ENCODE results near the gene CD300LB.
"Not testable (repeated sequence)": the region's sequence is repeated elsewhere in the genome, so short reads cannot be mapped to it uniquely, and the experiment has no call there.

DNA sequence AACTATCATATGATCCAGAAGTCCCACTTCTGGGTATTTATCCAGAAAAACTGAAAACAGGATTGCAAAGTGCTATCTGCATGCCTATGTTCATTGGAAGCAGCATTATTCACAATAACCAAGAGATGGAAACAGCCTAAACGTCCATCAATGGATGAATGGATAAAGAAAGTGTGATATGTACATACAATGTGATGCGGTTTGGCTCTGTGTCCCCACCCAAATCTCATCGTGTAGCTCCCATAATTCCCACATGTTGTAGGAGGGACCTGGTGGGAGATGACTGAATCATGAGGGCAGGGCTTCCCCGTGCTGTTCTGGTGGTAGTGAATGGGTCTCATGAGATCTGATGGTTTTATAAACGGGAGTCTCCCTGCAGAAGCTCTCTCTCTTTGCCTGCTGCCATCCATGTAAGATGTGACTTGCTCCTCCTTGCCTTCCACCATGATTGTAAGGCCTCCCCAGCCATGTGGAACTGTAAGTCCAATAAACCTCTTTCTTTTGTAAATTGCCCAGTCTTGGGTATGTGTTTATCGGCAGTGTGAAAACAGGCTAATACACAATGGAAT lies 12.8 kb downstream of the CD300LB start:
- TF ChIP-seq POLR2A (IDR thresholded peaks at IDR 0.05) = not testable (repeated sequence)
- TF ChIP-seq, protein P1, sequence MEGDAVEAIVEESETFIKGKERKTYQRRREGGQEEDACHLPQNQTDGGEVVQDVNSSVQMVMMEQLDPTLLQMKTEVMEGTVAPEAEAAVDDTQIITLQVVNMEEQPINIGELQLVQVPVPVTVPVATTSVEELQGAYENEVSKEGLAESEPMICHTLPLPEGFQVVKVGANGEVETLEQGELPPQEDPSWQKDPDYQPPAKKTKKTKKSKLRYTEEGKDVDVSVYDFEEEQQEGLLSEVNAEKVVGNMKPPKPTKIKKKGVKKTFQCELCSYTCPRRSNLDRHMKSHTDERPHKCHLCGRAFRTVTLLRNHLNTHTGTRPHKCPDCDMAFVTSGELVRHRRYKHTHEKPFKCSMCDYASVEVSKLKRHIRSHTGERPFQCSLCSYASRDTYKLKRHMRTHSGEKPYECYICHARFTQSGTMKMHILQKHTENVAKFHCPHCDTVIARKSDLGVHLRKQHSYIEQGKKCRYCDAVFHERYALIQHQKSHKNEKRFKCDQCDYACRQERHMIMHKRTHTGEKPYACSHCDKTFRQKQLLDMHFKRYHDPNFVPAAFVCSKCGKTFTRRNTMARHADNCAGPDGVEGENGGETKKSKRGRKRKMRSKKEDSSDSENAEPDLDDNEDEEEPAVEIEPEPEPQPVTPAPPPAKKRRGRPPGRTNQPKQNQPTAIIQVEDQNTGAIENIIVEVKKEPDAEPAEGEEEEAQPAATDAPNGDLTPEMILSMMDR (IDR thresholded peaks at IDR 0.05) = not testable (repeated sequence)

All from body of pancreas (tissue), 4 donors.